Measurements from ENCODE around the gene ERC2. TPM values are rescaled to one million over a fixed set of nuclear protein-coding genes. Genes with fewer than 3 reads are reported as not detected.

ERC2 gene
- total RNA-seq, 2 donors from 2014 or later, result 0.33 to 1.2 TPM

DNA sequence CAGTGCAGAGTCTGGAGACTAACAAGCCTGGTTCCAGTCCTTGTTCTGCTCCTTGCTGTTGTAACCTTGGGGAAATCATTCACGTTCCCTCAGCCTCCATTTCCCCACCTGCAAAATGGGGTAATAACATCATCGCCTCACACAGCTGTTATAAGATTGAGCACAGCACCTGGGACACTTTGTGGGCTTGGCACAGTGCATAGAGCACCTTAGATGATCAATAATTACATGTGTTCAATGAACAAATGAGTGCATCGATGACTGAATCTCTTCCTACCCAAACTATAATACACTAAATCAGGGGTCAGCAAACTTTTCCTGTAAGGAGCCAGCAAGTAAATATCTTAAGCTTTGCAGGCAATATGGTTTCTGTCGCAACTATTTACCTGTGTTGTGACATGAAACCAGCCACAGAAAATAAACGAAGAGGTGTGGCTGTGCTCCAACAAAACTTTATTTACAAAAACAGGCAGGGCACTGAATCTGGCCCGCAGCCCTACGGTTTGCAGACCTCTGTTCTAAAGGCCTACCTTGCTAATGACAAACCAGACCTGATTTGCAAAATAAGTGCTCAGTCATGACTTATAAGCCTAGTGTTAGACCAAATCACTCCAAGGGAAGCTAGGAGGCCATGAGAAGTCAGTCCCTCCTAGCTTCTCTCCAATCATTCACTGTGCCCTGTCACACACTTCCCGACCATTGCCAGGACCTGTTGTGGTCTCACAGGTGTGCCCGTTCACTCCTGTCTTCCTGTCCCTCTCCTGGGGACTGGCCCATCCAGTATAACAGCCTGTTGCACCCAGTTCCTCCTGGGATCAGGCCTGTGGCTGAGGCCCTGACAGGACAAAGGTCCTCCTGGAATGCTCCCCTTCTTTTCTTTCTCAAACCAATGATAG, 831.7 kb downstream of the ERC2 start:
- DNase-seq (ENCODE audit: low spot score) (no peak), ATAC-seq (peak in 1 of 2 donors; percentile 44)
- H3K9me3 Mint-ChIP-seq, result peaks cover 9% of the 10 kb centered on the region
- H3K27ac Mint-ChIP-seq, result no peak overlapping the region
- no peak overlapping the region for H3K4me3 Mint-ChIP-seq
- peaks cover 0 to 7% of the 10 kb centered on the region in 2 donors for H3K4me1 Mint-ChIP-seq (ENCODE audit: low read depth in 2 of 2)
- H3K36me3 Mint-ChIP-seq, result no peaks in the 10 kb centered on the region
- H3K27me3 Mint-ChIP-seq, result no peaks in the 10 kb centered on the region

DNA sequence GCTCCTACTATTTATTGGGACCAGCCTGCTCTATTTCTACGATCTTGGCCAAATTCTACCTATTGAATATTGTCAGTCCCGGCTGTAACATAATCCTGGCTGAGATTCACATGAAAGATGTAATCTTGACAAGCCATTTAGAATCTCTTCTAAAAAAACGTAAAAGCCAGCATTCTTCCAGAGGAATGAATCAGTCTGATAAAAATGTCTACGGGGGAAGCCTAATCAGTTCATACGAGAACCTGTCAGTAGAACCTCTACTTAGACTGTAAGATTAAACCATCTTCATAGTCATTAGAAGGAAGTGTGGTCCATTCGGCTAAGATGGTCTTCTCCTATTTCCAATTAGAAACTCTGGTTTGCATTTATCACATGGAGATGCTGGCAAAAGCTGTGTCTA, 833.9 kb downstream of the ERC2 start:
- no peak for ATAC-seq

DNA sequence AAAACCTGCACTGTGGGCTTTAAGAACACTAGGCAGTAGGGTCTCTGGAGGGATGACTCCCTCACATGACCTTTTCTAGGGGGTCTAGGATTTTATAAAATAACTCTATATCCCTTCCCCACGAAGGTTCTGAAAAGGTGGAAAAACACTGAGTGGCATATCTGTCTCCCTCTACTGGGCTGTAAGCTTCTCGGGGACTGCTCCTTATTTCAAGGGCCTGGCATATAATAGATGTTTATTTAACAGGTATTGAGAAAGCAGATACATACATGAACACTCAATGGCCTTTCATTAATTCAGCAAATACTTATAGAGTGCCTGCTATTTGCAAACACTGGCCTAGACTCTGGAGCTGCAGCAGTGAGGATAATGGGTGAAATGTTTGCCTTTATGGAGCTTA, 834.9 kb downstream of the ERC2 start:
- Mint-ChIP-seq H3K27ac (no peak overlapping the region), H3K4me1 (ENCODE audit: low read depth in 2 of 2) (no peaks in the 10 kb centered on the region), H3K36me3 (no peaks in the 10 kb centered on the region), H3K4me3 (no peak overlapping the region), H3K9me3 (peaks cover 6% of the 10 kb centered on the region), H3K27me3 (peaks cover 0 to 3% of the 10 kb centered on the region in 2 donors)
- DNase-seq (ENCODE audit: low spot score) (no peak), ATAC-seq (no peak)

More for the DNA sequence above, 833.9 kb downstream of the ERC2 start:
- Mint-ChIP-seq H3K4me1 (ENCODE audit: low read depth in 2 of 2) (peaks cover 0 to 4% of the 10 kb centered on the region in 2 donors), H3K4me3 (no peak overlapping the region), H3K27ac (no peak overlapping the region), H3K36me3 (no peaks in the 10 kb centered on the region), H3K9me3 (peaks cover 12% of the 10 kb centered on the region), H3K27me3 (peaks cover 0 to 3% of the 10 kb centered on the region in 2 donors)
- DNase-seq (ENCODE audit: low spot score), result no peak

DNA sequence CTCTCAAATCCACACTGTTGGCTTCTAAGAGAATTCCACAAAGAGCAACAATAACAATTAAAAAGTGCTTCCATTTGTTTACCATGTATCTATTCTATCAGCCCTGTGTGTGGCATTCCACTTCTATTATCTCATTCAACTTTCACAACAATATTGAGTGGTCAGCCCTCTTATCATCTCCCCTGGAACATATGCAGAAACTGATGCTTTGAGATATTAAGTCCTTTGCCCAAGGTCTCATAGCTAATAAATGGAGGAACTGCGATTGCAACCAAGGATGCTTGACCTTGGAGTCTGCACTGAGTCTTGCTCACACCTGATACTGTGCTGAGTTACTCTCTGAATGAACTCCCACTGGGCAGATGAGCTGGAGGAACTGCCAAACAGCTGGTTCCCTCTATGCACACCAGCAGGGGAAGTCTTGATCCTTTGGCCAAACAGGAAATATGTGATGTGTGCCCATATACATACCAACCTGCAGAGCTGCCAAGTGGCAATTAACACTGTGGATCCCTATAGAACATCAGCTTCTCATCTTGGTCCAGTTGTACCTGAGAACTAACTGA, 836.4 kb downstream of the ERC2 start:
- no peak for DNase-seq (ENCODE audit: low spot score)
- H3K36me3 Mint-ChIP-seq, result no peaks in the 10 kb centered on the region
- H3K27ac Mint-ChIP-seq, result no peak overlapping the region
- H3K4me3 Mint-ChIP-seq, result no peak overlapping the region
- peaks cover 0 to 3% of the 10 kb centered on the region in 2 donors for H3K27me3 Mint-ChIP-seq
- H3K9me3 Mint-ChIP-seq, result peaks cover 3% of the 10 kb centered on the region
- ATAC-seq, result no peak
- no peaks in the 10 kb centered on the region for H3K4me1 Mint-ChIP-seq (ENCODE audit: low read depth in 2 of 2)

DNA sequence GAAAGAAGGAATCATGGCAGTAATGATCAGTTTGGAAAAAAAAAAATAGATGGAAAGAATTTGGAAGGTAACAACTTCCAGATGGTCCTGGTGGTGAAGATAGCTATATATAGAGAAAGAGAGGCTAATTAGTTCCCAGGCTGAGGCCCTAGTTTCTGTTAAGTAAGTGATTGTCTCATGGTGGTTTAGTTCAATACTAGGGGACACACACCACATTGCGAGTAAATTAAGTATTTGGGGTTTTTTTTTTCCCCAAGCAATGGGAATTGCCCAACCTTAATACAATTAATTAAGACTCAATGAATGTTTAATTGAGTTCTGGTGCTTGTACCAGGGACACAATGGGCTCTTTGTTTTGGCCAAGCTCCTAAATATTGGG, 837.4 kb downstream of the ERC2 start:
- Mint-ChIP-seq H3K27ac (no peak overlapping the region), H3K4me1 (ENCODE audit: low read depth in 2 of 2) (no peaks in the 10 kb centered on the region), H3K36me3 (no peaks in the 10 kb centered on the region), H3K9me3 (peaks cover 3% of the 10 kb centered on the region), H3K27me3 (peaks cover 0 to 3% of the 10 kb centered on the region in 2 donors), H3K4me3 (no peak overlapping the region)
- ATAC-seq (no peak), DNase-seq (ENCODE audit: low spot score) (no peak)

DNA sequence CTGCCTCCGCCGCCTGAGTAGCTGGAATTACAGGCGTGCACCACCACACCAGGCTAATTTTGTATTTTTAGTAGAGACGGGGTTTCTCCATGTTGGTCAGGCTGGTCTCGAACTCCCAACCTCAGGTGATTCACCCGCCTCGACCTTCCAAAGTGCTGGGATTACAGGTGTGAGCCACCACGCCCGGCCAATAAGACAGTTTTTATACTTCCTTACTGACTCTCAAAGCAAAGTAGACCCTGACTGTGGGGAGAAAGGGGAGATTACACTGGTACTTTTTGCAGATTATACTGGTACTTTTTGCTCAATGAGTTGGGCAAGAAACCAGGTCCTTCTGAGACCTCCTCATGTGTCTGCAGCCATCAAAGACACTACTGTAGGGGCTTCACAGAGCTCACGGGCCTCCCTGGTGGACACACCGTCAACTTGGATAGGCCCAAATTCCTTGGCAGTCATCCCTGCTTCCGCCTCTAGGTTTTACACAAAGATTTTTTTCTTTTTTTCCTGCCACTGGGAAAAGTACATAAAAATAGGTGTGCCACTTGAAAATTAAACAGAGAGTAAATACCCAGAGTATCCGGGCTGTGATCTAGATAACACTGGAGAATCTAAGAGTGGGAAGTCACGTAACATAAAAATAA, 837.9 kb downstream of the ERC2 start:
- peaks cover 3% of the 10 kb centered on the region for H3K9me3 Mint-ChIP-seq
- no peak for ATAC-seq
- H3K27ac Mint-ChIP-seq, result no peak overlapping the region

DNA sequence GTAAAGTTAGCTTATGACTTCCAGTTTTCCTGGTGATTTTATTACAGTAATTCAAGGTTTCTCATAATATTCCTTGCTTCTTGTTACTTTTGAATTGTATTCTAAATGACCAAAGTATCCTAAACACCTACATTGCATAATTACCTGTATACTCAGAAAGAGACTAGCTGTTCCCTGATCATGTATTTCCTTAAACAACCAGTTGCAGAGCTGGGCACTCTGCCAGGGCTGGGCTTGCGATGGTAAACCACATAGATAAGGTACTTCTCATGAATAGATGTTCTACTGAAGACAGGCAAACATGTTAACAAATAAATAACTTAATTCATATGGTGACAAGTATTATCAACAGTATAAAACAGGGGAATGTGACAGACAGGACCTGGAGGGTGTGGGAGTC, 838.8 kb downstream of the ERC2 start:
- H3K27ac Mint-ChIP-seq, result no peak overlapping the region
- no peak for ATAC-seq
- H3K4me1 Mint-ChIP-seq (ENCODE audit: low read depth in 2 of 2), result no peaks in the 10 kb centered on the region
- H3K27me3 Mint-ChIP-seq, result peaks cover 0 to 3% of the 10 kb centered on the region in 2 donors
- DNase-seq (ENCODE audit: low spot score), result no peak
- no peaks in the 10 kb centered on the region for H3K36me3 Mint-ChIP-seq
- peaks cover 3% of the 10 kb centered on the region for H3K9me3 Mint-ChIP-seq
- H3K4me3 Mint-ChIP-seq, result no peak overlapping the region

More for the DNA sequence above, 837.9 kb downstream of the ERC2 start:
- H3K4me3 Mint-ChIP-seq, result no peak overlapping the region
- DNase-seq (ENCODE audit: low spot score), result no peak
- no peaks in the 10 kb centered on the region for H3K4me1 Mint-ChIP-seq (ENCODE audit: low read depth in 2 of 2)
- no peaks in the 10 kb centered on the region for H3K36me3 Mint-ChIP-seq
- H3K27me3 Mint-ChIP-seq, result peaks cover 0 to 3% of the 10 kb centered on the region in 2 donors

DNA sequence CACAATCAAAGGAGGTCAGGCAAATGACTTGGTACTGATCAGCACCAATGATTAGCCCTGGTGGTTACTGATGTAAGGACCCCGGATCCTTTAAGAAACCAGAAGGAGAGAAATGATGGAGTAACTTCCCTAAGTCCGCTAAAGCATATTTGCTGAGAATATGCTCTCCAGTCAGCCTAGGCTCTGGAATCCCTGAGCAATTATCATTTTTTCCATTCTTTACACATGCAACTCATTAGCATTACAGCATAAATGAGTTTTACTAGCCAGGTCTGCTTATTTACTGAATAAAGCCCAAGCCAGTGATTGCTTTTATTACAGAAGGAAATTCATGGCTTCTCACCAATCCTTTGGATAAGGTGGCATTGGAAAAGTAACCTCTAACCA, 842.0 kb downstream of the ERC2 start:
- no peak overlapping the region for H3K27ac Mint-ChIP-seq
- DNase-seq (ENCODE audit: low spot score) (no peak), ATAC-seq (no peak)
- no peaks in the 10 kb centered on the region for H3K4me1 Mint-ChIP-seq (ENCODE audit: low read depth in 2 of 2)
- no peak overlapping the region for H3K4me3 Mint-ChIP-seq
- H3K36me3 Mint-ChIP-seq, result no peaks in the 10 kb centered on the region
- H3K27me3 Mint-ChIP-seq, result peaks cover 3 to 5% of the 10 kb centered on the region in 2 donors
- H3K9me3 Mint-ChIP-seq, result peaks cover 6% of the 10 kb centered on the region

DNA sequence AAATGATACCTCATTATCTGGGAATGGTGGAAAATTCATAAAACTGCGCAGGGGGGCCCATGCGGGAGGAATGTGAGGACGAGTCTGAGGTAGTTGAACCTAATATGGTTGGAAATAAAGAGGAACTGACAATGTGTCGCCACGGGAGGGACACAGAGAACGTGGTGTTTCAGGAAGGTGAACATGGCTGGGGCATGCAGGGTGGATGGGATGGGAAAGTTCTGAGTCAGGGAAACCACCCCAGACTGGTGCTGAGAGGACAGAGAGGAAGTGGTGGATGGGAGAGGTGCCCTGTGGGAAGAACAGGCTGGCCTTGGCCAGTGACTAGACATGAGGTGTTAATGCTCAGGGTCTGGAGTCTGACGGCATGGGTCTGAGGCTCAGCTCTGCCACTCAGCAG, 844.0 kb downstream of the ERC2 start:
- DNase-seq (ENCODE audit: low spot score) (no peak), ATAC-seq (no peak)
- Mint-ChIP-seq H3K27me3 (peaks cover 2 to 12% of the 10 kb centered on the region in 2 donors), H3K9me3 (peaks cover 4% of the 10 kb centered on the region), H3K4me3 (no peak overlapping the region), H3K36me3 (no peaks in the 10 kb centered on the region), H3K4me1 (ENCODE audit: low read depth in 2 of 2) (no peaks in the 10 kb centered on the region), H3K27ac (no peak overlapping the region)

DNA sequence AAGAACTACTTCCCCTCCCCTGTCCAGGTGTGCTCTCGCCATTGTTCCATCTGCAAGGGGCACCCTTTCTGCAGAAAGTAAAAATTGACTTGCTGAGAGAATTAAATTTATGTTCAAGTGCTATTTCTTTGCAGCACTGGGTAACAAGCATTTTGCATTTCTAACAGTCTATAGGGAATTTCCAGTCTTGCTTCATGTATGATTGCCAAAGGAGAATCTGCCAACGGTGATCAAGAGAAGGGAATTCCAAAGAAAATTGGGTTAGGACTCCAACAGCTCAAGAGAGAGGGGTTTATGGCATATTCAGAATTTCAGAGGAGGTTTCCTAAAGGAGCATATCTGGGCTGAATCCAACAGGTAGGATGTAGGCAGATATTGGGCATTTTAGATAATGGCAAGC, 844.5 kb downstream of the ERC2 start:
- no peak overlapping the region for H3K27ac Mint-ChIP-seq
- DNase-seq (ENCODE audit: low spot score), result no peak
- H3K4me3 Mint-ChIP-seq, result no peak overlapping the region
- H3K9me3 Mint-ChIP-seq, result peaks cover 4% of the 10 kb centered on the region
- H3K4me1 Mint-ChIP-seq (ENCODE audit: low read depth in 2 of 2), result no peaks in the 10 kb centered on the region
- H3K36me3 Mint-ChIP-seq, result no peaks in the 10 kb centered on the region
- ATAC-seq, result no peak
- H3K27me3 Mint-ChIP-seq, result peaks cover 2 to 12% of the 10 kb centered on the region in 2 donors

DNA sequence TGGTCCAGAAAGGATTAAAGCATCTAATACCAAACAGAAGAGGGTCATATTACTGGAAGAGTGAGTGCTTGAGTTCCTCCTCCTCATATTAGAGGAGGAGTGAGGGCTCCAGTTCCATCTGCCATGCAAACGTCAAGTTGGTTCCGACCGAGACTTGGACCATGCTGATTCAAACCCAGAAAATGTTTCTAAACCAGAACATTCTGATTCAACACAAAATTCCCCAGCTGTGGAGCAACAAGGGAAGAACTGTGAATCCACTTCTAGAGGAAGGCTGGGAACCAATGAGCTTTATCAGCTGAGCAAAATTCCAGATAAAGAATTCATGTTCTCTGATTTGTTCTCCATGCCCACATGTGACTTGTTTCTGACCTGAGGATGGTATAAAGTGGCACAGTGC, 845.5 kb downstream of the ERC2 start:
- Mint-ChIP-seq H3K4me1 (ENCODE audit: low read depth in 2 of 2) (no peaks in the 10 kb centered on the region), H3K4me3 (no peak overlapping the region), H3K27me3 (peaks cover 2 to 12% of the 10 kb centered on the region in 2 donors), H3K27ac (no peak overlapping the region), H3K9me3 (peaks cover 4% of the 10 kb centered on the region), H3K36me3 (no peaks in the 10 kb centered on the region)
- DNase-seq (ENCODE audit: low spot score) (no peak), ATAC-seq (no peak)

DNA sequence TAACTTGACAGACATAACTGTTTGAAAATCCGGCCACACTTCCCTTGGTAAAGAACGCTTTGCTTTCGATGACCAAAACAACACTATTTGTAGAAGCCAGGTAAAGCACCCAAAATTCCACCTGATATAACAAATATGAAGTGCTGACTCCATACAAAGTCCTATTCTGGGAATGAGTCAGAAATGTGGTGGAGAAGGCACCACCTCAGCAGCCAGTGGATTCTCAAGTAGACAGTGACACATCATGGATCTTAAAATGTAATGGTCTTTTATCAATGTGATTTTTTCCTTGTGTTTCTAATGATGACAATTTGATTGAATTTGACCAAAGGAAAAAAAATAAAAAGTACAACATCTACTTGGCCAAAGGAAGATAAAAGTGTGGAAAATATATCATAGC, 846.2 kb downstream of the ERC2 start:
- Mint-ChIP-seq H3K9me3 (peaks cover 4% of the 10 kb centered on the region), H3K4me1 (ENCODE audit: low read depth in 2 of 2) (no peaks in the 10 kb centered on the region), H3K27me3 (peaks cover 2 to 12% of the 10 kb centered on the region in 2 donors), H3K36me3 (no peaks in the 10 kb centered on the region), H3K4me3 (no peak overlapping the region), H3K27ac (no peak overlapping the region)
- DNase-seq (ENCODE audit: low spot score) (no peak), ATAC-seq (no peak)

DNA sequence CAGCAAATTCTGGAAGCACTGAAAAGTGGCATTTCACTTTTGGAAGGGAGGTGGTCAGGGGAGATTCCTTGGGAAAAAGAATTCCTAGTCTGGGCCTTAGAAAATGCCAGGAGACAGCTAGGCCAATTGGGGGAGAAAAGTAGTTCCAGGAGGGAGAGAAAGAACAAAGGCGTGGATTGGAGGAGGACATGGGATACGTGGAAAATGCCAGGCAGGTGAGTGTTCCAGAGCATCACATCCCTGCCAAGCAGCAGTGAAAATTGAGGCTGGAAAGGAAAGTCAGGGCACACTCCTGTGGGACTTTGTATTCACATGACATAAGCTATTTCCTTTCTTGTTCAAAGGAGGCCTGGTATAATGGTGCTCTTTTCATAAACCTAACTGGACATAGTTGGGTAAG, 846.6 kb downstream of the ERC2 start:
- Mint-ChIP-seq H3K36me3 (no peaks in the 10 kb centered on the region), H3K9me3 (peaks cover 4% of the 10 kb centered on the region), H3K27ac (no peak overlapping the region), H3K4me3 (no peak overlapping the region), H3K4me1 (ENCODE audit: low read depth in 2 of 2) (no peaks in the 10 kb centered on the region), H3K27me3 (peaks cover 2 to 12% of the 10 kb centered on the region in 2 donors)
- ATAC-seq (no peak), DNase-seq (ENCODE audit: low spot score) (no peak)

DNA sequence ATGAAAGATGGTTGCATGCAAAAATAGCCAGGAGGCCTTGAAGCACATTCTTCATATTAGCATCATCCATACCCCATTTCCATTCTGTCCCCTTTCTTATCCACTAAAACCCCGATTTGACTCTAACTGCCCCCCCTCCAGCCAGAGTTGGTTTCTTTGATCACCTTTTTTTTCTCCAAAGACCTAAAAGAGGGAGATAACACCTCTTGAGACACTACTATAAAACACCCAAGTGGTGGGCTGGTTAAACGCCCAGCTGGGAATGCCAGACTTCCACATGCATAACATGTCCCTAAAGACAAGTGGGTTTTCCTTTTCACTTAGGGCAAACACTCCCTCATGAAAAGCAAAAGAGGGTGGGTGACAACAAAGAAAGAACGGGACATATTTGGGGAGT, 847.2 kb downstream of the ERC2 start:
- Mint-ChIP-seq H3K36me3 (no peaks in the 10 kb centered on the region), H3K4me1 (ENCODE audit: low read depth in 2 of 2) (no peaks in the 10 kb centered on the region), H3K4me3 (no peak overlapping the region), H3K9me3 (peaks cover 4% of the 10 kb centered on the region), H3K27ac (no peak overlapping the region), H3K27me3 (peaks cover 2 to 12% of the 10 kb centered on the region in 2 donors)
- DNase-seq (ENCODE audit: low spot score) (no peak), ATAC-seq (no peak)
